Stimulated activated CD4-positive, alpha-beta T cell treated with anti-CD3 and anti-CD28 coated beads, Interleukin-2, amount 100 ng/mL, for 4 hours (primary cell): ENCODE measurements around the gene PRR18.

Source experiments
- DNase-seq: peaks from one replicate; pipeline ENCODE4 v3.0.0-alpha.2; 2020; ENCODE audit warnings: low read depth

PRR18 gene

DNA sequence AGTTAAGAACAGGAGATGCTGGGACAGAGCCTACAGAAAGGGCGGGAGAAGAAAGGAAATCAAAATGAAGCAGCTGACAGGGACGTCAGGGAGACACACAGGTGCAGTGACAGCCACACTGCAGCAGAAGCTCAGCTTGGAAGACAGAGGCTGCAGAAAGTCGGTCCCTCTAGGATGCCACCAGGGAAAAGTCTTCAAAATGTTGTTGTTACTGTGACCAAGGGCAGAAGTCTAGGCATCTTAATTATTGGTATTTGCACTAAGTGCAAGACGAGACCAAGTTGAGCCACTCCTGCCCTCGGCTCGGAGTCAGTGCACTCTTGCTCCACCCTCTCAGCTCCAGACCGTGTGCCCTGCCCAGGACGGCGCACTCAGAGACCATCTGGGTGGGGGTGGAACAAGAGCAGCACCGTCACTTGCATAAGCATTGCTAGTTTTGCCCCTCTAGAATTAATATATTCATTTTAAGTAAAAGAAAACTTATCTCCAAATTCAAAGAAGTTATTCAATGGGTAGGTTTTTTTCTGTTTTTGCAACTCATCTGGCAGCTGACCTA lies 2.6 kb downstream of the PRR18 start:
- DNase-seq: no peak

DNA sequence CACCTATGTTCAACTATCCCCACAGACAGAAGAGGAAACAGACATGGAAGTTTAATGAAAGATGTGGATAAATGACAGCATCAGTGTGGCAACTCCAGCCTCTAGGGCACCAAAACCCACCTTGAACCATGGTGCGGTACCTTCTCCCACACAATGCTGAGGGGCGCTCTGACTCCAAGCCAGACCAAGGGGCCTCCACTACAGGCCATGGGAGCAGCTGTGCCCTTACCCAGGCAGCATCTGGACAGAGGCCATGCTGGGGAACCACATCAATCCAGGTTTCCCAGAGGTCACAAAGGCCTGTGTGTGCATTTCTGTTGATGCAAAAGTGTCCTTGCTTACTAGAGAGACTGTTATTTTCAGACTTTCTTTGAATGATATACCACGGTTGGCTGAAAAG lies 4.1 kb downstream of the PRR18 start:
- DNase-seq: no peak

DNA sequence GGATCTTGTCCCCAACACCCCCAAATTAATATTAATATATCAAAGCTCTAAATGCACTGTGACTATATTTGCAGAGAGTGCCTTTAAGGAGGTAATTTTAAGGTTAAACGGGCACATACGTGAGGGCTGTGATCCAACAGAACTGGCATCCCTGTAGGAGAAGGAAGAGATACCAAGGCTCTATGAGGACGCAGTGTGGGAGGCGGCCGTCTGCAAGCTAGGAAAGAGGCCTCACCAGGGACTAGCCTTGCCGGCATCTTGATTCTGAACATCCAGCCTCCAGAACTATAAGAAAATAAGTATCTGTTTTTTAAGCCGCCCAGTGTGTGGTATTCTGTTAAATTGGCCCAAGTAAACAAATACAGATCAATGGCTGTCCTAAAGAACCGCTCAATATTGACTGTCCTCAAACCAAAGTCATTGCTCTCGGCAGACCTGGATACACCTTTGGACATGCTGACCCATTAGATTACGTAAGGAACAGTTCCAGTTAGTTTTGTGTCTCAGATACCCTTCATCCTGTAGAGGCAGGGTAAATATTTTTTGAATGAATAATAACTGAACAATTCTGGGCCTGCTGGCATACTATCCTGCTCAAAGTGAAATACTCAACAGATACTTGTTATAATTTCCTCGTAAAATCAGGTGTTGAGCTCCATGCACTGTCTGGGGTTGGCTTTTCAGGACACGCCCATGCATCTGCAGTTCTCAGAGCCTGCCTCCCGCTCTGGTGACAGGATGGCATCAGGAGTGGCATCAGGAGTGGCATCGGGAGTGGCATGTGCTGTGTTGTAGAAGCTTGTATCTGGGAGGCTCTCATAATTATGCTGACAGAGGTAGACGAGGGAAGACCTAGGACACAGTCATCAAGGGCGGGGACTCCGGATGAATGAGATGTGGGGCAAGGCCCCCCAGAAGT lies 6.3 kb downstream of the PRR18 start:
- no peak for DNase-seq

DNA sequence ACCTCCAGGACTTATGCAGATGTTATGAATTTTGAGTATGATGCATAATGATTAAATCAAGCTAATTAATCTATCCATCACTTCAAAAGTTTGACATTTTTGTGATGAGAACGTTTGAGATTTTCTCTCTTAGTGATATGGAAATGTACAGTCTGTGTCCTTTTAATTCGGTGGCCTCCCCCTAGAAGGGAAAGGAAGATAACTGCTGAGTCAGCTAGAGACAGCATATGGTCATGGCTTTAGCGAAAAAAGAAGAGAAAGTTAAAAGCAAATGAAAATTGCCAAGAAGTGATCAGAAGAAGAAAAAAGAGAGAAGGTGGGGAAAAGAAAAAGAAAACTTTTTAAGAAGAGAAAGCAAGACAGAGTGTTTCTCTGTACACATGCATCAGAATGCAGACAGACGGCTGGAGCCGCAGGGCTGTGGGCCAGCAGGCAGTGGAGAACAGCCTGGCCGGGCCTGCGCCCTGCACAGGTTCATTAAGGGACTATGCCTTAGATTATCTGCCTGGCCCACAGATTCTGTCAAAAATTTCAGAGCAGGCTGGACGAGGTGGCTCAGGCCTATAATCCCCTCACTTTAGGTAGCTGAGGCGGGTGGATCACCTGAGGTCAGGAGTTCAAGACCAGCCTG lies 7.7 kb downstream of the PRR18 start:
- DNase-seq: no peak

DNA sequence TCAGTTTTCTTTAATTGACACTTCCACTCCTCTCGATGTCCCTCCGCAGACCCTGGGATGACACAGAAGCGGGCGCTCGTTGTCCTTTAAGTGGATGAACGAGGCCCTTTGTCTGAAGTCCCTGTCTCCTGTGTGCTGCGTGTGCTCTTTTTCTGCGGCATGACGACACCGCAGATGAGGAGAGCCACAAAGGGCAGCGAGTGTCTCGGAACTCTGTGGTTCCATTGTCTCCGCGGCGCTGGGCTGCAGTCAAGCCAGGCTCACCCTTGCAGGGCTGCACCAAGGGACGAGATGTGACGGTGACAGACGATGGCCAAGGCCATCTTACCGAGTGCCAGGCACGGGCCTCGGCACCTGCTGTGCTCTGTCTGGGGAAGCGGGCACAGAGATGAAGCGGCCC lies 10.6 kb downstream of the PRR18 start:
- DNase-seq: no peak

DNA sequence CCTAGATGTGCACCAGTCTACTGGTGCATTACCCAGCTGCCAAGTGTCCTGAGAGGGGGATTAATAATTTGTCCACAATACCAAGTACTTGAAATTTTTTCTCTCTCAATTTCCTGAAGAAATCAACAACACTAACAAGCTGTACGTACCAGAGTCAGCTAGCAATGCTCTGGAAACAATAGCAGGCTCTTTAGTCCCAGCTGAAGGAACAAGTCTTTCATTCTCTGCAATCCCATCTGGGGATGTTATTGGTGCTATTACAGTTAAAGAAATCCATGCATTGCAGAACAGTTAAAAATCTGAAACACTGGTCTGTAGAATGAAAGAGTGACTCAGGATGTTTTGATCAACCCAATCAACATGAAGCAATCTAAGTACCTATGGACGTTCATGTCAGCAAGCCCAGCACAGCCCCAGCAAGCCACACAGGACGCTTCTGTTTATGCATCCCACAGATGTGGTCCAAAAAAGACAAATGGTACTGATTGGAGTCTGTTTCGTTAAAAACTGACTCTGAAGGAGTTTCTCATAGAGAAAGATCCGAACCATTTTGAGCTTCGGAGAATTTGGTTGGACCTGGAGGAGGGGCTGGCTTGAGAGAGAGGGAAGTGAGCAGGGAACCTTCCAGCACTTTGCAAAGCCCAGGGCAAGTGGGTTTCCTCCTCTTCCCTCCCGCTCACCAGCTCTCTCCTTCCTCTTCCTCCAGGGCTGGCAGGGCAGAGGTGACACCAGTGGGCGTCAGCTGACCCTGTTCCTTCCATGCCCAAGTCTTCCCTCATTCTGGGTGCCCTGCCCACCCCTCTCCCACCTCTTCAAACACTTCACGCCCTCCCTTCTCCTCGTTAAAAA lies 11.9 kb downstream of the PRR18 start:
- DNase-seq: no peak

DNA sequence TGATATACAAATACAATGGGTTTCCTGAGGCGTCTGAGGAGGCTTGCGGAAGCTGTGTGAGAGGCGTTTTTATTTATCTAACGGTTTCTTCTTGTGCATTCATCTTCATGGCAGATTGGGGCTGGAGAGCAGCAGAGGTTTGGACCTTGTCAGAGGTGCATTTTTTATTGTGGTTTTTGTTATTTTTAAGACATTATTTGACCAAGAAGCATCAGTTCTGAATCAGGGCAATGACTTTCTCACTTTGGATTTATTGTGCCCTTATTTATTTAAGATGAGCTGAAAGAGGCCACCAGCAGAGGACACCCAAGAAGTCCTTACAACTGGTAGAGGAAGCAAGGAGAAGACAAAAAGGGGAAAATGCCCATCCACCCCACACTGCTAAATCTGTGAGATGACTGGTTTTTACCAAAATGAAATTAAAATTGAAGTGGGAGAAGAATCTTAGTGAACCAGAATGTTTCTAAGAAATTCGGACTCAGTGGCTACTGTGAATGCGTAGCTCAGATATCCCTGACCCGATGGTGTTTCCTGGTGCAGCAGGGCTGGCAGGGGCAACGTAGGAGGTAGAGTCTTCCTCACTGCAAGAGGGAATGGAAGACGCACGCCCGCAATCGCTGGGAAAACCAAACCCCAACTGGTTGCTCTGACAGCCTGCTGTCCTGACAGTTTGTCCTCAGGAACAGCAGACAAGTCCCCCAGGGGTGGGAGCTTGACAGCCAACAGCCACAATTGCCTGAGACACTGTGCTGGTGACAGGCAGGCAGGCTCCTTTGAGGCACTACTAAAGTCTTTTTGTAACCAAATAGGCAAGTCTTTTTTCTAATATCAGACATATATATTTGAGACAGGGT lies 14.2 kb downstream of the PRR18 start:
- DNase-seq: no peak

DNA sequence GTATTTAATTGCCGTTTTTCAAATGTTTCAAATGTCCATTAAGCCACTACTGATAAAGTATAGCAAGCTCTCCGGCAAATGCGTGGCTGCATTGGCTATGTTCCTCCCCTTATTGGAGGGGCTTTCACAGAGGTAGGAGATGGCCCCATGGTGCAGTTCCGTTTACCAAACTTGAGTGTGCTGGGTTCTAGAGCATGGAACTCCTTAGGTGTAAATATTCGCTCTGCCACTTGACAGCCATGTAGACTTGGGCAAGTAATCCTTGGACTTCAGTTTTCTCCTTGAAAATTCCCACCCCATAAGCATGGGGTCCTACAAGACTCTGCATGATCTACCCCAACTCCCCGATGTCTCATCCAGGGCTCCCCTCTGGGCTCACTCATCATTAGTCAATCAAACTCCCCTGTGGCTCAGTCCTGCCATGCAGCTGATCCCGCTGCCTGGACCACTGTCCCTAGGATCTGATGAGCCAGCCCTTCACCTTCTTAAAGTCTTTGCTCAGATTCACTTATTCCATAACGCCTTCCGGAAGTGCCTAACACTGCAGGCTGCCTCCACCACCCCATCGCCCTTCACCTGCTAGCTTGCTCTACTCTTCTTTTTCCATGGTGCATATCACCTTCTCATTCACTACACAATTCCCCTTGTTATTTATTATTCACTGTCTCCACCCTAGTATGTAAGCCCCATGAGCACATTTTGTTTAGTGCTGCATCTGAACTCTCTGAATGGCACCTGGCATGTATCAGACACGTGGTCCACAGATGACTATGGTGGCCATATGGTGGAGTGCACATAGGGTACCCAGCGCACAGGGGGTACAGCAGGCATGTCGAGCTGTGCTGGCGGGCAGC lies 18.8 kb downstream of the PRR18 start:
- no peak for DNase-seq

DNA sequence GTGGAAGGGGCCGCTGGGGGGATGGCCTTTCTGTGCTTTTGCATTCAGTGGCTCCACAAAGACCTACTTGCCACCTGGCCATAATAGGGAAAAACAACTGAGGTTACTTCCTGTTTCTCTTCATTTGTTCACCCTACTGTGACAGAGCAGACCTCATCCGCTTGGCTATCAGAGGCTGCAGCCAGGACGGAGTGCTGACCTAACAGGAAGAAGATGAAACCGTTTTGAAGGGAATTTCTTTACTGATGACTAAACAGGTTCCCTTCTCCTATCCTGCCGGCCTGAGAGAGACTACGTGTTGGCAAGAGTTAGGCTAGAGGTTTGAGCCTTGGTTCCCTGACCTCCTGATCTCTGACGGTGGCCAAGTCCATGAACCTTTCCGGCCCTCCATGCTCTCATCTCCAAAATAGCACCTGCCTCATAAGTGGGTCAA lies 21.3 kb downstream of the PRR18 start:
- DNase-seq: no peak

DNA sequence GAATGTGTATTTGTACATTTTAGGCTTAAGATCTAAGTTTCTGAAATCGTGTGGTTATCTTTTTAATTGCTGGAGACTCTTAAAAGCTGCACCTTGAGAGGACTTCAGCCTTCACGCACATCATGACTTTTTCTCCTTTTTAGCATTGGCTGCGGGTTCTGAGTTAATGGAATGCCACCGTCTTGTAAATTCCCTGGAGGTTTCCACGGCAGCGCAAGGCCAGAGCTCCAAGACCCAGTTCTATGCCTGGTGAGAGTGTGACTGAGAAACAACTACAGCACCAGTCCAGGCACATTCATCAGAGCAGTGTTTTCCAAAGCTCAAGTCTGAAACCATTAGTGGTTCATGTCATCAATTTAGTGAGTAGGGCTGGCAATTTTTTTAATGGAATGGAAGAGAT lies 23.0 kb downstream of the PRR18 start:
- DNase-seq: no peak

DNA sequence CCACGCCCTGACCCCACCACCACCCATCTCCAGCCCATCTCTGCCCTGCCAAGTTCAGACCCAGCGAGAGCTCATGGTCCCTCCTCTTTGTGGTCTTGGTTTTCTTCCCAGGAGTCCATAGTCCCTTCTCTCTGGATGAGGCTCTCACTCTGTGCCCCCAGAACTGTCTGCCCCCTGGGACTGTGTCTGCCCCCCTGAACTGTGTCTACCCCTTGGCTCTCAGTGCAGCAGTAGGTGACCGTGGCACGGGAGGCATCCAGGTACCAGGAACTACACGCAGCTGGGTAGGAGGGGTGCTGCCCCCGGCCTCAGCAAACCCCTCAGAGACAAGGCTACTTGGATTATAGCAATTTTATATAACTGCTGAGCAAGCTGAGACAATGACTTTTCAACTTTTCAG lies 23.6 kb downstream of the PRR18 start:
- DNase-seq: no peak

DNA sequence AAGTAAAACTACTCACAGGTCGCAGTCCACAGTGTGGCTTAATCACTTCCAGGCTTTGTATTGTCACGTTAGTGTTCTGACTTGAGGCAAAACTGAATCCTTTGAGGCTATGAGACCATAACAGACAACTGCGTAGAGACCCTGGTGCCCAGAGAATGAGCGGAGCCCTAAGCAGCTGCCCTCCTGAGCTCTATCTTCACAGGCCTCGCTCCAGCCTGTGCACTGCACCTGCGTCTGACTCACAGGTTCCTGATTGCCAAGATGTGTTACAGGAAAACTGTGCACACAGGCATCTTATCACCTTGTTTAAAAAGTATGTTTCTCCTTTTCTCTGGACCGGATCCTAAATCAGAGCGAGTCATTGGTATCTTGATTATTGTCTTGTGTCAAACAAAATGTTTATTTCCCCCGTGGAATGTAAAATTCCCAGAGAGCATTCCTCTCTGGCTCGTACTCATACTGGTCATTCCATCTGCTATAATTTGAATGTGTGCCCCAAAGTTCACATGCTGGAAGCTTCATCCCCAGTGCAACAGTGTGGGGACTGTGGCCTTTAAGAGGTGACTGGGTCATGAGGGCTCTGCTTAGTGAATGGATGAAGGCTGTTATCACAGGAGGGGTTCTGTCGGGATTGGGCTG lies 25.7 kb downstream of the PRR18 start:
- no peak for DNase-seq

DNA sequence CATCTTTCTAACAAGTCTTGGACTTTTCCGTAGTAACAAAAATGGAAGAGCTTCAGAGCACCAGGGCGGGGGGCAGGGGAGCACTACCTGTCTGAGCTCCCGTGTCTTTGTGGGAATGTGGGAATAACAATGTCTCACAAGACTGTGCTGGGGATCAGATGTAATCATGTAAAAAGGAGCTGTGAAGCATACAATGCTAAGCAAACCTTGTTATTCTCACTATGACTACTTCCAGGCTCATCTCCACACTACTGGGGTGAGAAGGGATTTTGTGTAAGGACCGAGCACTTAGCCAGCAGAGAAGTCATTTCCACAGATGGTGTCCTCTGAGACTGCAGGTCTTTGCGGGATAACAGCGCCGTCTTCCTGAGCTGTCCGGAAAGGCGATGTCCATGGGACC lies 27.1 kb downstream of the PRR18 start:
- no peak for DNase-seq

DNA sequence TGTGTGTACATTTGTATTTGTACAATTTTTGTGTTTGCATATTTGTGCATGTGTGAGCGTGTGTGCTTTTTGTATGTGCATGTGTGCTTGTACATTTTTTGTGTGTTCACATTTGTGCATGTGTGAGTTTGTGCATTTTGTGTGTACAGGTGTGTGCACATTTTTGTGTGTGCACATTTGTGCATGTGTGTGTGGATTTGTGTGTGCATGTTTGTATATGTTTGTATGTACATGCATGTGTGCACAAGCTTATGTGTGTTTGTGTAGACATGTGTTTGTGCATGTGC lies 28.9 kb downstream of the PRR18 start:
- DNase-seq: no peak

DNA sequence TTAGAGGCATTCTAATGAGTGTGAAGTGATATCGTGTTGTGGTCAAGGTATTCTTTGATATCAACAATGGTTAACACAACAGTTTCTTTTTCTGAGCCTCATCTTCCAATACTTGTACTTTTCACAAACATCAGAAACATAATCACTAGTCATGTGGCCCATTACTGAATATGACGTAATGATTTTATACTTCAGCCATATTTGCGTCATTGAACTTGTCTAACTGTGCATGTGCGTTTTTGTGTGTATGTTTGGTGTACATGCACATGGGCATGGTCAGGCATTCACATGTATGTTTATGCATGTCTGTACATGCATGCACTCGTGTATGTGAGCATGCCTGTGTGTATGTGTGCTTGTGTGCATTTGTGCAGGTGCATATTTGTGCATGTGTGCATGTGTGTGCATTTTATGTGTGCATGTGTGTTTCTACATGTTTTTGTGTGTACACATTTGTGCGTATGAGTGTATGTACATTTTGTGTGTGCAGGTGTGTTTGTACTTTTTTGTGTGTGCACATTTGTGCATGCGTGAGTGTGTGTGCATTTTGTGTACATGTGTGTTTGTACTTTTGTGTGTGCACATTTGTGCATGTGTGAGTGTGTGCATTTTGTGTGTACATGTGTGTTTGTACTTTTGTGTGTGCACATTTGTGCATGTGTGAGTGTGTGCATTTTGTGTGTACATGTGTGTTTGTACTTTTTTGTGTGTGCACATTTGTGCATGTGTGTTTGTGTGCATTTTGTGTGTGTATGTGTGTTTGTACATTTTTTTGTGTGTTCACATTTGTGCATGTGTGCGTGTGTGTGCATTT lies 29.4 kb downstream of the PRR18 start:
- DNase-seq: no peak

DNA sequence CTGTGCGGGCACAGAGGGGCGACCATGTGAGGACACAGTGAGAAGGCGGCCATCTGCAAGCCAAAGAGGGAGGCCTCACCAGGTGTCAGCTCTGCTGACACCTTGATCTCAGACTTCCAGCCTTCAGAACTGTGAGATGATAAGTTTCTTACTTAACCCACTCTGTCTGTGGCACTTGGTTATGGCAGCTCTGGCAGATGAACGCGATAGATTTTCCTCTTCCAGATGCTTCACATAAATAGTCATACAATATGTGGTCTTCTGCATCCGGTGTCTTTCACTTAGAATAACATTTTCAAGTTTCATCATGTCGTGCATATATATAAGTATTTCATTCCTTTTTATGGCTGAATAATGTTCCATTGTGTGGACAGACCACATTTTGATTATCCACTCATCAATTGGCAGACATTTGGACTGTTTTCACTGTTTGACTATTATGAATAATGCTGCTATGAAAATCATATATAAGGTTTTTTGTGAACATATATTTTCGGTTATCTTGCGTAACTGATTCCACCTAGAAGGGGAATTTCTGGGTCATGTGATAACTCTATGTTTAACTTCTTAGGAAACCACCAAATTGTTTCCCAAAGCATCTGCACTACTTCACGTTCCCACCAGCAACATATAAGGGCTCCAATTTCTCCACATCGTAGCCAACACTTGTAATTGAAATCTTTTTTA lies 30.2 kb downstream of the PRR18 start:
- DNase-seq: no peak

DNA sequence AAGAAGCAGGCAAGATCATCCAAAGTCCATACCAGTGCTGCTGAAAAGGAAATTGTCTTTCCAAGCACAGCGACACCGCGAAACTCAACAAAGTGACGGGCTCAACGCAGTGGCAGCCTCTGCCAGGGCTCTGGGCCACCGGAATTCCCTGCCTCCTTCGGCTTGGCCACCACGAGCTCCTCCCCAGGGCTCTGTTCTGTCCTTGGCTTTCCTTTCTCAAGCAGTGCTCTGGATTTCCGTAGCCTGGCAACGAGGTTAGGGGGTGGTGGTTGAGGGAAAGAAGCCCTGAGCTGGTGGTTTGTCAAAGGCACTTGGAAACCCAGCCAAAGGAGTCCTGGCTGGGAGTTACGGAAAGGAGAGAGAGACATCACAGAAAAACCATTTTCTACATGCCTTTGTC lies 31.2 kb downstream of the PRR18 start:
- no peak for DNase-seq

DNA sequence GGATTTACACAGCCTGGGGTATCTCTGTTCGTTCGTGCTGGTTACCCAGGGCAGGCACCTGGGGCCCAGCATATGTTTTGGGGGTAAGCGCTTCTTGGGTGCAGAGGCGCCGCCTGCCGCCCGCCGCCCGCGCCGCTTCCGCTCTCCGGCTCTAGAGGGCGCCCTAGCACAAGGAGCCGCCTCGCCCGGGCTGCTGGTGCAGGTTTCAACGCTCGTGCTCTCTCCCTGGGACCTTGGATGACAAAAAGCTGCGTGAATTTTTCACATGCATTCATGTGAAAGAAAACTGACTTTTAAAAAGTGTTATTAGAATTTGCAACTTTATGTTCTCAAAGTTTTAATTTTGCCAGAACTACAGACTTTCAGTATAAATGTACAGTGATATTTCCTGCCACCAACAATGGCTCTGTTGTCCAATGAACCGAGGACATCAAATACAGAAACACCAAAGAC lies 32.5 kb downstream of the PRR18 start:
- DNase-seq: peak; percentile 65
